GM12878 (cell line): ENCODE results near the gene SPATA22.

Source experiments
- CTCF ChIP-seq, 3 experiments: IDR thresholded peaks in 2 of 3; conservative IDR thresholded peaks in 1 of 3; 2 replicates each; pipeline ENCODE4 v1.5.1; 2011; ENCODE audit warnings: low read depth in 3 of 3, low read length in 3 of 3, mild to moderate bottlenecking in 3 of 3, control low read depth in 2 of 3, moderate library complexity in 2 of 3, inconsistent platforms in 1 of 3, mixed read lengths in 1 of 3; ENCODE audit not compliant: control insufficient read depth in 2 of 3, insufficient read depth in 1 of 3; ENCODE audit errors: extremely low read depth in 1 of 3
- HDAC6 ChIP-seq: fragments of 200-600 bp; sonication (generic); IDR thresholded peaks from one replicate; pipeline ENCODE4 v1.8.0; 2017; ENCODE audit warnings: antibody characterized with exemption; ENCODE audit not compliant: unreplicated experiment
- NFIC ChIP-seq: IDR thresholded peaks from 2 replicates; pipeline ENCODE4 v1.6.1; 2012; ENCODE audit warnings: low read depth, mild to moderate bottlenecking, inconsistent platforms, low read length, moderate library complexity
- POLR2A ChIP-seq: IDR thresholded peaks from 2 replicates; pipeline ENCODE4 v1.6.1; 2011; ENCODE audit warnings: low read depth, mild to moderate bottlenecking, low read length
- SUPT20H ChIP-seq: IDR thresholded peaks from 2 replicates; pipeline ENCODE4 v1.6.1; 2011; ENCODE audit warnings: low read depth, mild to moderate bottlenecking, low read length, moderate library complexity, borderline replicate concordance; ENCODE audit not compliant: control insufficient read depth
- YY1 ChIP-seq: IDR thresholded peaks from 2 replicates; pipeline ENCODE4 v1.6.1; 2011; ENCODE audit warnings: low read depth, mild to moderate bottlenecking, low read length
- TF ChIP-seq, protein P1 (sequence below): IDR thresholded peaks from 2 replicates; pipeline ENCODE4 v1.6.1; 2012; ENCODE audit warnings: mild to moderate bottlenecking, low read depth, low read length

DNA sequence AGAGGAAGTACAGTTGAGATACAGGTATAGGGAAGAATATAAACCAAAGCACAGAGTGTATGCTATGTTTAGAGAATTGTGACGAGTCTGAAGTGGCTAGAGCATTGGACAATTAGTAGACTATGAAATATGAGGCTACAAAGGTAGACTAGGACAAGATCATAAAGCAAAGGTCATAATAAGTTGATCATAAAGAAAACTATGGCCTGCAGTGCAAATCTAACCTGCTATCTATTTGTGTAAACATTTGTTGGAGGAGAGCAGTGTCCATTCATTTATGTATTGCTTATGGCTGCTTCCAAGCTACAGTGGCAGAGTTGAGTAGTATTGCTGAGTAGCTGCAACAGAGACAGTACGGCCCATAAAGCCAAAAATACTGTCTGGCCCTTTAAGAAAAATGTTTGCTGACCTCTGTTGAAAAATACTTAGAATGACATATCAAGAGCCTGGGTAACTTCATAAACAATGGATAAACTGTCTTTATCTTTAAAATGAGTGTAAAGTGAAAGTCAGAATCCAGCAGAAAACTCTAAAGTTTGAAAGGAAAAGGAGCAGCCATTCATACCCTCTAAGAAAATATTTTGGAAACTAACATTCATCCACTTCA is 23.5 kb downstream of the SPATA22 start:
- TF ChIP-seq HDAC6 (no peak), NFIC (no peak), POLR2A (no peak), CTCF (IDR thresholded peaks at IDR 0.05 in 2 of 3, conservative IDR thresholded peaks at IDR 0.05 in 1 of 3; ENCODE audit: control insufficient read depth in 2 of 3, extremely low read depth in 1 of 3, insufficient read depth in 1 of 3, low read depth in 3 of 3, low read length in 3 of 3) (no peak), YY1 (no peak), SUPT20H (no peak)
- TF ChIP-seq, protein P1, sequence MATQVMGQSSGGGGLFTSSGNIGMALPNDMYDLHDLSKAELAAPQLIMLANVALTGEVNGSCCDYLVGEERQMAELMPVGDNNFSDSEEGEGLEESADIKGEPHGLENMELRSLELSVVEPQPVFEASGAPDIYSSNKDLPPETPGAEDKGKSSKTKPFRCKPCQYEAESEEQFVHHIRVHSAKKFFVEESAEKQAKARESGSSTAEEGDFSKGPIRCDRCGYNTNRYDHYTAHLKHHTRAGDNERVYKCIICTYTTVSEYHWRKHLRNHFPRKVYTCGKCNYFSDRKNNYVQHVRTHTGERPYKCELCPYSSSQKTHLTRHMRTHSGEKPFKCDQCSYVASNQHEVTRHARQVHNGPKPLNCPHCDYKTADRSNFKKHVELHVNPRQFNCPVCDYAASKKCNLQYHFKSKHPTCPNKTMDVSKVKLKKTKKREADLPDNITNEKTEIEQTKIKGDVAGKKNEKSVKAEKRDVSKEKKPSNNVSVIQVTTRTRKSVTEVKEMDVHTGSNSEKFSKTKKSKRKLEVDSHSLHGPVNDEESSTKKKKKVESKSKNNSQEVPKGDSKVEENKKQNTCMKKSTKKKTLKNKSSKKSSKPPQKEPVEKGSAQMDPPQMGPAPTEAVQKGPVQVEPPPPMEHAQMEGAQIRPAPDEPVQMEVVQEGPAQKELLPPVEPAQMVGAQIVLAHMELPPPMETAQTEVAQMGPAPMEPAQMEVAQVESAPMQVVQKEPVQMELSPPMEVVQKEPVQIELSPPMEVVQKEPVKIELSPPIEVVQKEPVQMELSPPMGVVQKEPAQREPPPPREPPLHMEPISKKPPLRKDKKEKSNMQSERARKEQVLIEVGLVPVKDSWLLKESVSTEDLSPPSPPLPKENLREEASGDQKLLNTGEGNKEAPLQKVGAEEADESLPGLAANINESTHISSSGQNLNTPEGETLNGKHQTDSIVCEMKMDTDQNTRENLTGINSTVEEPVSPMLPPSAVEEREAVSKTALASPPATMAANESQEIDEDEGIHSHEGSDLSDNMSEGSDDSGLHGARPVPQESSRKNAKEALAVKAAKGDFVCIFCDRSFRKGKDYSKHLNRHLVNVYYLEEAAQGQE: no peak
